Endothelial cell of hepatic sinusoid (primary cell): ENCODE data around the gene CLTB.

Experiments used
- in situ Hi-C: cut with HindIII; loops from 2 replicates; pipeline ENCODE4 v1.10.0; 2017; ENCODE audit warnings: low sequenced_read_pairs

CLTB gene, protein sequence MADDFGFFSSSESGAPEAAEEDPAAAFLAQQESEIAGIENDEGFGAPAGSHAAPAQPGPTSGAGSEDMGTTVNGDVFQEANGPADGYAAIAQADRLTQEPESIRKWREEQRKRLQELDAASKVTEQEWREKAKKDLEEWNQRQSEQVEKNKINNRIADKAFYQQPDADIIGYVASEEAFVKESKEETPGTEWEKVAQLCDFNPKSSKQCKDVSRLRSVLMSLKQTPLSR

DNA sequence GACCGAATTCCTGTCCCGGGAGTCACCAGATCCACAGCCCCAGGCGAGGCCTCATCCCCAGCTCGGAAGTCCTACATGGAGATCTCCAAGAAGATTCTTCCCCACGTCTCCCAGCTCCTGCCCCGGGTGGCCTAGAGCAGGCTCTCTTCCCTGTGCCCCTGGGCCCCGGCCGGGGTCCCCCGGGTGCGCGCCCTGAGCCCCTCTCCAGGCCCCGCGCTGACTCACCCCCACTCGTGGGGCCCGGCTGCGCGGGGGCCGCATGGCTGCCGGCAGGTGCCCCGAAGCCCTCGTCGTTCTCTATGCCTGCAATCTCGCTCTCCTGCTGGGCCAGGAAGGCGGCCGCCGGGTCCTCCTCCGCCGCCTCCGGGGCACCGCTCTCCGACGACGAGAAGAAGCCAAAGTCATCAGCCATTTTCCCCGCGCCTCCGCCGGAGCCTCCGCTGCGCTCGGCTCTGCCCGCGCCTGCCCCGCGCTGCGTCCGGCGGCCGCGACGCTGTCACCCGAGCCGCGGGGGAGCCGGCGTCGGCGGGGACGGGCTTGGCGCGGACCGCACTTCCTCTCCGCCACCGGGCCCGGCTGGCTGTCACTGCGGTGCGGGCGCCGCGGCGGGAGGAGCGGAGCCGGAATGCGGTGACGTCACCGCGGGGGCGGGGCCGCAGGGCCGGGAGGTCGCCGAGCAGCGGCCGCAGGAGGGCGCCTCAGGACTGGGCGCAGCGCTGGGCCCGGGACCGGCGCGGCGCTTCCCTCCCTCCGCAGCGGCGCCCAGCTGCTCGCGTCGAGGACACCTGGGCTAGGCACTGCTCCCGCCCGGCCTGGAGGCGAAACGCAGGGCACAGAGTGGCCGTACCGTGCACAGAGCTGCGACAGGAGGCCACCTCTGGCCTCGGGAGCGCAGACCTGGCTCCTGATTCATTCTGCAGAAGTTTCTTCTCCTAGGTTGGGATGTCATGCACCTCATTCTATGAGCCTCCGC, at the start of gene CLTB:
Gene CLTB (minus strand): TSS at position 588 of the 973 bp plus-strand sequence. CDS start 176 bp downstream, at position 412.
- in situ Hi-C loops, result no loop called here

DNA sequence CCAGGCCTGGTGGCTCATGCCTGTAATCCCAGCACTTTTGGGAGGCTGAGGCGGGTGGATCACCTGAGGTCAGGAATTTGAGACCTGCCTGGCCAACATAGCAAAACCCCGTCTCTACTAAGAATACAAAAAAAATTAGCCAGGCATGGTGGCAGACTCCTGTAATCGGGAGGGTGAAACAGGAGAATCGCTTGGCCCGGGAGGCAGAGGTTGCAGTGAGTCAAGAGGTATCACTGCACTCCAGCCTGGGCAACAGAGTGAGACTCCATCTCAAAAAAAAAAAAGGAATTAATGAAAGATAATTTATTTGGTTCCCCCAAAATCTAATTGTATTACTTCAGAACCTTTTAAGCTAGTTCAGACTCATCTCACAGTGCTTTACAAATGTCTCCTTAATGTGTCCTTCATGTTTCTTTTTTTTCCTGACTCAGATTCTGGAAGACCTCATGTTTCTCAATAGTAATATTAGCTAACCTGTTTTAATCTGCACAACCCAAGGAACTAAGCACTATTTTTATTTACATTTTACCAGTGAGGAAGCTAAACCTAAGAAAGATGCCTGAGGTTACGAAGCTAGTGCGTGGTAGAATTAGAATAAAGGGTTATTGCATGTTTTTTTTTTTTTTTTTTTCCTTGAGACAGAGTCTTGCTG, 46.9 kb upstream of the CLTB start:
- in situ Hi-C loops, result no loop called here

DNA sequence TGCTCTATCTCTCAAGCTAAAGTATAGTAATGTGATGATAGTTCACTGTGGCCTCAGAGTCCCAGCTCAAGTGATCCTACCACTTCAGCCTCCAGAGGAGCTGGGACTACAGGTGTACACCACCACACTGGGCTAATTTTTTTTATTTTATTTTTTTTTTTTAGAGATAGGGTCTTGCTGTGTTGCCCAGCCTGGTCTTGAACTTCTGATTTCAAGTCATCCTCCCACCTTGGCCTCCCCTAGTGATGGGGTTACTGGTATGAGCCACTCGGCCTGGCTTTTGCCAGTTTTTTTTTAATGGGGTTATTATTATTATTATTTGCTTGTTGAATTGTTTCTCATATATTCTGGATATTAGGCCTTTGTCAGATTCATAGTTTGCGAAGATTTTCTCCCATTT, 45.0 kb upstream of the CLTB start:
- in situ Hi-C loops, result no loop called here

DNA sequence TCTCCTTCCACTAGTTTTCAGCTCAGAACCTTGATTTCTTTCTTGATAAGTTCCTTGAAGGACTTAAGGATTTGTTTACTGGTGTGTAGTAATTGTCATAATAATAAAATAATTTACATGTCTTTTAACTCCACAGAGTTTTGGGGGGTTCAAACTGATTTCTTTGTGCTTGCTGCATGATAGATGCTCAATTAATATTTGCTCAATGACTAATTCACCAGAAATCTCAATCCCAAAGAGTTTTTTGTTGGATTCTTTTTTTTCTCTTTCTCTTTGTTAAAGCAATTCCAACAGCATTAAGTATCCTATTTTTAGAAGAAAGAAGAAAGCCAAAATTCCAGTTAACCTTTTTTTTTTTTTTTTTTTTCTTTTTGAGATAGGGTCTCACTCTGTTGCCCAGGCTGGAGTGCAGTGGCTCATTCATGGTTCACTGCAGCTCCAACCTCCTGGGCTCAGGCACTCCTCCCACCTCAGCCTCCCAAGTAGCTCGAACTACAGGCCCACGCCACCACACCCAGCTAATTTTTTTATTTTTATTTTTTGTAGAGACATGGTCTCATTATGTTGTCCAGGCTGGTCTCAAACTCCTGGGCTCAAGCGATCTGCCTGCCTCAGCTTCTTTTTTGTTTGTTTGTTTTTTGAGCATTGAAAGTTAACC, 42.7 kb upstream of the CLTB start:
- in situ Hi-C loops, result no loop called here

DNA sequence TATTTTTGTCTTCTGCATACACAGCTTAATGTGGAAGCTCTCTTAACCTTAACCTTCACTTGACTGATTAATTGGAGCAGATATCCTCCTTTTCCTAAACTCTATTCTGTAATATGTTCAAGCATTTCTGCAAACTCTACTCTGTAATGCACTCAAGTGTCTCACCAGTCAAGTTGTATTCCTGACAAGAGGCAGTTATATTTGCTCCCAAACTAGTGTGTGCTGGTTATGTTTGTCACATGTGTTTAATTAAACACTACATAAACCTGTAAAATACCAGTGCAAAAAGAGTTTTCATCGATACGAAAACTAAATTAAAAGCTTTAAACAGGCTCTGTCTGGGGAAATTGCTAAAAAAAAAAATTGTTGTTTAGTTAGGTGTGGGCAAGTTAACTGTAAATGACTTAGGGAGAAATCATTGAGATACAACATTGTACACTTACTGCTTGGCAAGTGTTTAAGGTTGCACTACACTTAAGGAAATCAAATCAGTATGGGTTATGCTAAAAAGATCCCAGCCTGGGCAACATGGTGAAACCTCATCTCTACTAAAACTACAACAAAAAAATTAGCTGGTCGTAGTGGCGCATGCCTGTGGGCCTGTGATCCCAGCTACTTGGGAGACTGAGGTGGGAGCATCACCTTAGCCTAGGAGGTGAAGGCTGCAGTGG, 38.5 kb upstream of the CLTB start:
- in situ Hi-C loops, result no loop called here

DNA sequence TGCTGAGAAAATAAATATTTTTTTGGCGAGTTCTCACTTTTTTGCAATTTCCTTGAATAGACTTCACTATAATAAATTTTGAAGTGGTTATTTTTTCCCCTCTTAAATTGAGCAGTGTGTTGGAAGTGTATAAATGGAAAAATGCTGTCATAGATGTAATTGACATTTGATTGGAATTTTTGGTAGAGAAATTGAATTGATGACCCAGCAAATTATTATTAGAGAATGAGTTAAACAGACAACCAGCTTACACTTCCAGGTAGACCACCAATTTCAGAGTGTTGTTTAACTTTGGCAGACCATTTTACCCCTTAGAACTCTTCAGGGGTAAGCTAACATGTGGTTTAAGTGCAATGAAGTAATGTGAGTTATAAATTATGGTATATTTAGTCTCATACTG, 33.7 kb upstream of the CLTB start:
- in situ Hi-C loops, result no loop called here

DNA sequence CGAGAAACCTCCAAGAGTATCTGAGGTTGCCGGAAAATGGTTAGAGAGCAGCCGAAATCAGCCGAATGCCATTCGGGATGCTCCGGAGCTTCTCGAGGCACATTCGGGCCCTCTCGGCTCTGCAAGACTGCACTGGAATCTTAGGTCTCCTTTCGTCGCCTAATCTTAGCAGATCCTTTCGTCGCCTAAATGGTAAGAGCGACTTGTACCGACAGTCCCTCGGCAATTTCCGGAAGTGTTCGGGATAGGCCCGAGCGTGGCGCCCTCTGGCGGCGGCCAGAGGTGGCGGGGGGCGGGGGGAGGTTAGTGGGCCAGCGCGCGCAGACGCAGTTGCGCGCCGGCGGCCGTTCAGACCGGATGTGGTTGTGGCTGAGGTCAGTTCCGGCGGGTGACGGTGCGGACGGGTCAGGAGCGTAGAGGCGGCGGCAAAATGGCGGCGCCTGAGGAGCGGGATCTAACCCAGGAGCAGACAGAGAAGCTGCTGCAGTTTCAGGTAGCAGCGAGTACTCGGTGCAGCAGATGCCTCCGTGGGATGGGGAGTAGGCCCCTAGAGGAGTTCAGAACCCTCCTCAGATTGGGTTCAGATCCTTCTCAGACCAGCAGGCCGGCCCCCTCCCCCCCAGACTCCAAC, 31.8 kb upstream of the CLTB start, which contains the start of gene FAF2:
Gene FAF2 (plus strand): TSS at position 408 of the 631 bp plus-strand sequence. CDS start 23 bp downstream, at position 431.
- in situ Hi-C loops, result loop anchor here (25.0 kb wide), 1 partner anchor 164 kb away; the partner anchor contains the start of gene GPRIN1

DNA sequence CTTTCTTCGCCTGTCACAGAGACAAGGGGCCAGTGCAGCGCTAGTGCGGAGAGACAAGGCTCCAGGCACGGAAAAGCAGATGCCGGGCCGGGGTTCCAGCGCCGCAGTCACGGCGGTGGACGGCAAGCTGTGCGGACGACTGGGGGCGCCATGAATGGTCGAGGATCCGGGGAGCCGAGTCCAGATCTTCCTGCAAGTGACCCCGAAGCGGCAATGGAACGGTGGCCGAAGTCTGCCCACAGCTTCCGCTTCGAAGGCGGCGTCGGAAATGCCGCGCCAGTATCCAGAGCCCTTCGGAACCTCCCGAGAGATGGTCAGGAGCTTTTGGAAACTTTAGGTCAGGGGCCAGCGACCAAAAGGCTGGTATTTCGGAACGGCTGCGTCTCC, 31.2 kb upstream of the CLTB start:
- in situ Hi-C loops, result loop anchor here (25.0 kb wide), 1 partner anchor 165 kb away; the partner anchor contains the start of gene GPRIN1

DNA sequence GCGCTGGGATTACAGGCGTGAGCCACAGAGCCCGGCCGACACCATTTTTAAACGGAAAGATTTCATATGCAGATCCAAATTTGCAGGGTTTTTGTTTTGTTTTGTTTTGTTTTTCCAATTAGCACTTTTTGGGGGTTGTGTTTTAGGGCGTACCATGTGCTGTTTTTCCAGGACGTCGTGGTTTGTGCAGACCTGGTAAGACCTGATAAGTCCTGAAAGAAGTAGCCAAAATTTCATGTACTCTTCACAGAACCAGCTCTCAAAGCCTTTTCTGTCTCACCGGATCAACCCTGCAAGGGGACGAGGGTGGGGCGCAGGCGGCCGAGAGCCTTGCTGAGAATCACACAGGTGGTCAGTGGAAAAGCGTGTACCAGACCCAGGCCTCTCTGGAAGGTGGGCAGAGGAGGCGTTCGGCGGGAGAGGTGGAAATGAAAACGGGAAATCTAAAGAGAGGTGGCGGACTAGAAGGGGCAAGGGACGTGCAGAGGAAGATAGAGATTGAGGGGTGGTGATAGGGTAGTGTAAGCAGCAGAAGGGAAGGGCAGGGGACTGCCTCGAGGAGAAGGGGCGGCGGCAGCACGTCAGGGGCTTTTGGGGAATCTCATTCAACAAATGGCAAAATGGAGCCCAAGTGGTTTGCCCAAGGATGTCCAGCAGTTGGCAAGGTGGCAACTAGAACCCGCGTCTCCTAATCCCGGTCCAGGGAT, 30.7 kb upstream of the CLTB start:
- in situ Hi-C loops, result loop anchor here (25.0 kb wide), 1 partner anchor 165 kb away; the partner anchor contains the start of gene GPRIN1

DNA sequence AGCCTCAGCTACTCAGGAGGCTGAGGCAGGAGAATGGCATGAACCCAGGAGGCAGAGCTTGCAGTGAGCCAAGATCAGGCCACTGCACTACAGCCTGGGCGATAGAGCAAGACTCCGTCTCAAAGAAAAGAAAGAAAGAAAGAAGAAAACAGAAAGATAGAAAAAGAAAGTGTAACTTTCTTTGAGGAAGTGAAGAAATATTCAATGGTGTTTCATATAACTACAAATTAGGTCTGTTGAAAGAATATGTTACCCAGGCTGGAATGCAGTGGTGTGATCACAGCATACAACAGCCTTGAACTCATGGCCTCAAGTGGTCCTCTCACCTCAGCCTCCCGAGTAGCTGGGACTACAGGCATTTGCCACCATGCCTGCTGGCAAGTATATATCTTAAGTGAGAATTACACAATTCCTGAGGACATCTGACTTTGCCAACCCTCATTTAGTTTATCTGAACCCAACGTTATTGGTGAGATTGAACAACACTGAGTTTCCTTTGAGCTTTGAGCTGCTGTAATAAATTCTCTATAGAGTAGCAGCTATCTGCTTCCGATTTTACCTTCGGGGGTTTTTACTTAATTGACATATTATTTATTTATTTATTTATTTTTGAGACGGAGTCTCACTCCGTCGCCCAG, 29.8 kb upstream of the CLTB start:
- in situ Hi-C loops, result loop anchor here (25.0 kb wide), 1 partner anchor 166 kb away; the partner anchor contains the start of gene GPRIN1

DNA sequence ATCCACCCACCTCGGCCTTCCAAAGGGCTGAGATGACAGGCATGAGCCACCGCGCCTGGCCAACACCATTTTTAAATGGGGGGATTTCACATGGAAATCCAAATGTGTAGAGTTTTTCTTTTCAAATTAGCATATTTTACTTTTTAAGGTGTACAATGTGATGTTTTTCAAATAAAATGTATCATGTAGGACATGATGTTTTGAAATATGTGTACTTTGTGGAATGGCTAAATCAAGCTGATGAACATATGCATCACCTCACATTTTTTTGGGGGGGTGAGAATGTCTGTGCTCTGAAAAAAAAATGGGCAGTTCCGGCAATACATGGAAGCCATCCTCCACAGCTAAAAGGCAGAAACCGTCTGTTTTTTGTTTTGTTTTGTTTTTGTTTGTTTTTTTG, 28.4 kb upstream of the CLTB start:
- in situ Hi-C loops, result loop anchor here (25.0 kb wide), 1 partner anchor 168 kb away; the partner anchor contains the start of gene GPRIN1

DNA sequence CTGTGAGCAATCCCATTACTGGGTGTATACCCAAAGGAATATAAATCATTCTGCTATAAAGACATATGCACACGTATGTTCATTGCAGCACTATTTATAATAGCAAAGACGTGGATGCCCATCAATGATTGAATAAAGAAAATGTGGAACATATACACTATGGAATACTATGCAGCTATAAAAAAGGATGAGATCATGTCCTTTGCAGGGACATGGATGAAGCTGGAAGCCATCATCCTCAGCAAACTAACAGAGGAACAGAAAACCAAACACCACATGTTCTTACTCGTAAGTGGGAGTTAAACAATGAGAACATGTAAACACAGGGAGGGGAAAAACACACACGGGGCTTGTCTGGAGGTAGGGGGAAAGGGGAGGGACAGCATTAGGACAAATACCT, 26.6 kb upstream of the CLTB start:
- in situ Hi-C loops, result loop anchor here (25.0 kb wide), 1 partner anchor 169 kb away; the partner anchor contains the start of gene GPRIN1

DNA sequence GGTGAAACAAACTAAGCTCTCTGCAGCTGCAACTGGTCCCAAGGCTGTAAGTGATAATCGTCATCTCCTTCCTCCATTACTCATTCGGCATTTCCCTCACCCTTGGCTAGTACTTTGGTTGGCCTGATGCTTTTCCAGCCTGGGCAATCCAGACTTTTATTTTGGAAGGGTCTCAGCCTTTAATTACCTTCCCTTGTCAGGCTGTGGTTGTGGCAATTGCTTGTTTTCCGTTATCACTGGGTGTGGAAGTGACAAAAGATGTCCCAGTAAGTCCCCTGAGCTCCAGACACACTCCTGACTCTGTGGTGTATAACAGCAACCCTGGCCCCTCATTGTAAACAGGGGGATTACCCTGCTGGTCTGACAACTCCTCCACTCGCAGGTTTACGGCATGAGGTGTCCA, 25.6 kb upstream of the CLTB start:
- in situ Hi-C loops, result loop anchor here (25.0 kb wide), 1 partner anchor 170 kb away; the partner anchor contains the start of gene GPRIN1

DNA sequence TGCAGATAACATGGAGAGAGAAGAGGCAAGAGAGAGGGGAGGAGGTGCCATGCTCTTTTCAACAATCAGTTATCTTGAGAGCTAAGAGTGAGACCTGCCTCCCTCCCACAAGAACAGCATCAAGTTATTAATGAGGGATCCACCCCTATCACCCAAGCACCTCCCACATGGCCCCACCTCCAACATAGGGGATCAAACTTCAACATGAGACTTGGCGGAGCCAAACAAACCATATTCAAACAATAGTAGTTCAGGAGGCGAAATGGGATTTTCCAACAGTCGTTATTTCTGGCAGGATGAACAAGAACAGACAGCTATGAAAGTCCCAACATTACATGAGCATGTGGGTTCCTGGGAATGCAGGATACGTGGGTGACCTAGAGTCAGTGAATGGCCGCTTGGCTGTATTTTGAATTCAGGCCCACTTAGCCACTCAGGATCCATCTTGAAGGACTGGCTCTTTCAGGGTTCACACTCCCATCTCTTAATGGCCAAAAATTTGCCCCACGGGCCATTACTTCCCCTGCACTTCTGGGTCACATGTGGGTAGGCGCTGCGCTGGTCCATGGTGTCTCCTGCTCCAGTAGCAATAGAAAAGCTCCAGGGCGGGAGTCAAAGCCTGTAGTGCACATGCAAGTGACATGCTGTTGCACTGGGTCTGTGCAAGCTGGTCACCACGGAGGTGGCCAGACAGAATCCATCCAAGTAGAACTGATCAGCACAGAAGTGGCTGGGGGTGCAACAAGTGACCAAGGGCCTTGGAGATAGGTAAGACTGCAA, 24.8 kb upstream of the CLTB start:
- in situ Hi-C loops, result loop anchor here (25.0 kb wide), 1 partner anchor 171 kb away; the partner anchor contains the start of gene GPRIN1

DNA sequence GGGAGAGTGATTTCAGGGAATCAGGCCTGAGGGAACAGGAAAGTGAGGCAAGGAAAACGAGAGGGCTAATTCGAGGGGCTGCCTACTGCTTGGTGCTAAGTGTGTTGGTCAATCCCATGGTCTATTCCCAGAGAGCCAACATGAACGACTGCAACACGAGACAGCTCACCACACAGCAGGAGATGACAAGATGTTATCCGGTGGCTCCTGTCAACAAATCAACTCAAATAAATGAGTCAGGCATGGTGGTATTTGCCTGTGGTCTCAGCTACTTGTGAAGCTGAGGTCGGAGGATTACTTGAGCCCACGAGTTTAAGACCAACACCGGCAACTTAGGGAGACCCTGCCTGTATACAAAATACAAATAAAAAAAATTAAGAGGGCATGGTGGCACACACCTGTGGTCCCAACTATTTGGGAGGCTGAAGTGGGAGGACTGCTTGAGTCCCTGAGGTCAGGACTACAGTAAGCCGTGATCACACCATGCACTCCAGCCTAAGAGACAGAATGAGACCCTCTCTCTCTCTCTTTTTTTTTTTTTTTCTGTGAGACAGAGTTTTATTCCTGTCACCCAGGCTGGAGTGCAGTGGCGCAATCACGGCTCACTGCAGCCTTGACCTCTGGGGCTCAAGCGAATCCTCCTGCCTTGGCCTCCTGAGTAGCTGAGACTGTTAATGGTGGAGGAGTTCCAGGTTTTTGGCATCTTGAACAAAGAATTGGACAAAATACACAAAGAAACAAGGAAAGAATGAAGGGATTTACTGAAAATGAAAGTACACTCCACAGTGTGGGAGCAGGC, 22.8 kb upstream of the CLTB start:
- in situ Hi-C loops, result loop anchor here (25.0 kb wide), 1 partner anchor 173 kb away; the partner anchor contains the start of gene GPRIN1

DNA sequence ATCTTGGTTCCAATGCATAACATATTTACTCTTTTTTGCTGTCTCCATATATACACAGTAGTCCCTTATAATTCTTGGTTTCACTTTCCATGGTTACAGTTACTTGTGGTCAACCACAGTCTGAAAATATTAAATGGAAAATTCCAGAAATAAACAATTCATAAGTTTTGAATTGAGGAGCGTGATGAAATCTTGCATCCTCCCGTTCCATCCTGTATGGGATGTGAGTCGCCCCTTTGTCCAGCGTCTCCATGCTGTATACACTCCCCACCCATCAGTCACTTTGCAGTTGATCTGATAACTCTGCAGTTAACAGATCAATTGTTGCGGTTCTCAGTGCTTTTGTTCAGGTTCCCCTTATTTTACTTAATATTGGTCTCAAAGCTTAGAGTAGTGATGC, 20.3 kb upstream of the CLTB start:
- in situ Hi-C loops, result loop anchor here (25.0 kb wide), 1 partner anchor 176 kb away; the partner anchor contains the start of gene GPRIN1
